ENCODE data around the gene TTC19.
"Not testable (repeated sequence)": the region's sequence is repeated elsewhere in the genome, so short reads cannot be mapped to it uniquely, and the experiment has no call there.

Gene TTC19

DNA sequence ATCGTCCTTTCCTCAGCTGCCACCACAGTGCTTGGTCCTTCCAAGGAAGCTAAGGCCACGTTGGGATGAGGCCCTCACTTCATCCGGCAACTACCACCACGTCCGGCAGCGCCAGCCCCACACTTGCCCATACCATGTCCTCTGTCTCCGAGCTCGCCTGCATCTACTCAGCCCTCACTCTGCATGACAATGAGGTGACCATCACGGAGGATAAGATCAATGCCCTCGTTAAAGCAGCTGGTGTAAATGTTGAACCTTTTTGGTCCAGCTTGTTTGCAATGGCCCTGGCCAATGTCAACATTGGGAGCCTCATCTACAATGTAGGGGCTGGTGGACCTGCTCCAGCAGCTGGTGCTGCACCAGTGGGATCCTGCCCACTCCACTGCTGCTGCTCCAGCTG is 44.9 kb downstream of the TTC19 start:
- H3K4me3 ChIP-seq (ENCODE audit: low read length): no peak overlapping the region
- TF ChIP-seq, protein P1, sequence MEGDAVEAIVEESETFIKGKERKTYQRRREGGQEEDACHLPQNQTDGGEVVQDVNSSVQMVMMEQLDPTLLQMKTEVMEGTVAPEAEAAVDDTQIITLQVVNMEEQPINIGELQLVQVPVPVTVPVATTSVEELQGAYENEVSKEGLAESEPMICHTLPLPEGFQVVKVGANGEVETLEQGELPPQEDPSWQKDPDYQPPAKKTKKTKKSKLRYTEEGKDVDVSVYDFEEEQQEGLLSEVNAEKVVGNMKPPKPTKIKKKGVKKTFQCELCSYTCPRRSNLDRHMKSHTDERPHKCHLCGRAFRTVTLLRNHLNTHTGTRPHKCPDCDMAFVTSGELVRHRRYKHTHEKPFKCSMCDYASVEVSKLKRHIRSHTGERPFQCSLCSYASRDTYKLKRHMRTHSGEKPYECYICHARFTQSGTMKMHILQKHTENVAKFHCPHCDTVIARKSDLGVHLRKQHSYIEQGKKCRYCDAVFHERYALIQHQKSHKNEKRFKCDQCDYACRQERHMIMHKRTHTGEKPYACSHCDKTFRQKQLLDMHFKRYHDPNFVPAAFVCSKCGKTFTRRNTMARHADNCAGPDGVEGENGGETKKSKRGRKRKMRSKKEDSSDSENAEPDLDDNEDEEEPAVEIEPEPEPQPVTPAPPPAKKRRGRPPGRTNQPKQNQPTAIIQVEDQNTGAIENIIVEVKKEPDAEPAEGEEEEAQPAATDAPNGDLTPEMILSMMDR (conservative IDR thresholded peaks at IDR 0.05; ENCODE audit: low read length): no peak
- DNase-seq (ENCODE audit: low read depth): no peak

DNA sequence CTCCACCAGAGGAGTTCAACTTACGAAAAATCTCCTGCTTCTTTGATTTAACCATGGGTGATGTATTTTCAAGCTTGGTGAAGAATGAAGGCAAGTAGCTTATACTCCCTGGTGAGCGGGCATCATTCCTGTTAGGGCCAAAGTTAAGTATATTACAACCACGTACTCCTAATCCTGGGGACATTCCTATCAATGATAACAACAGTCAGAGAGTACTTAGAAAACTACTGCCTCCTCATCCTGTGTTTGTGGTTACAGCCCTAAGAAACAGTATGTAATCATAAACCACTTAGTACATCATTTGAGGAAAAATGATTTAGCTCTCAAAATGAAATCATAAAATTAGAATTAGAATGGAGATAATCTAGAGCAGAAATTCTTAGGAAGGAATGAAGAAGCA is 47.3 kb downstream of the TTC19 start:
- TF ChIP-seq, protein P1 (conservative IDR thresholded peaks at IDR 0.05; ENCODE audit: low read length): no peak
- no peak for DNase-seq (ENCODE audit: low read depth)
- H3K4me3 ChIP-seq (ENCODE audit: low read length): no peak overlapping the region

GRCh38 chr17:16048811-16049449 is 49.3 kb downstream of the TTC19 start:
- no peak overlapping the region for H3K4me3 ChIP-seq (ENCODE audit: low read length)
- TF ChIP-seq, protein P1 (conservative IDR thresholded peaks at IDR 0.05; ENCODE audit: low read length): no peak
- DNase-seq (ENCODE audit: low read depth): no peak

GRCh38 chr17:16050844-16051243 is 51.2 kb downstream of the TTC19 start:
- H3K4me3 ChIP-seq (ENCODE audit: low read length): no peak overlapping the region
- no peak for DNase-seq (ENCODE audit: low read depth)
- TF ChIP-seq, protein P1 (conservative IDR thresholded peaks at IDR 0.05; ENCODE audit: low read length): no peak

- TF ChIP-seq, protein P1 (conservative IDR thresholded peaks at IDR 0.05; ENCODE audit: low read length): no peak
These were observed 52.9 kb downstream of the TTC19 start for GRCh38 chr17:16052486-16052885.

DNA sequence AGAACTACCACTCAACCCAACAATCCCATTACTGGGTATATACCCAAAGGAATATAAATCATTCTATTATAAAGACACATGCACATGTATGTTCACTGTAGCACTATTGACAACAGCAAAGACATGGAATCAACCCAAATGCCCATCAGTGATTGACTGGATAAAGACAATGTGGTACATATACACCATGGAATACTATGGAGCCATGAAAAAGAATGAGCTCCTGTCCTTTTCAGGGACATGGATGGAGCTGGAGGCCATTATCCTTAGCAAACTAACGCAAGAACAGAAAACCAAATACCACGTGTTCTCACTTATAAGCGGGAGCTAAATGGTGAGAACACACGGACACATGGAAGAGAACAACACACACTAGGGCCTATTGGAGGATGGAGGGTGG is 55.5 kb downstream of the TTC19 start:
- not testable (repeated sequence) for H3K4me3 ChIP-seq (ENCODE audit: low read length); DNase-seq (ENCODE audit: low read depth)

More at GRCh38 chr17:16052486-16052885, 52.9 kb downstream of the TTC19 start:
- H3K4me3 ChIP-seq (ENCODE audit: low read length): no peak overlapping the region
- peak; percentile 46 for DNase-seq (ENCODE audit: low read depth)

GRCh38 chr17:16061631-16062030 is 62.0 kb downstream of the TTC19 start:
- TF ChIP-seq, protein P1 (conservative IDR thresholded peaks at IDR 0.05; ENCODE audit: low read length): no peak
- no peak for DNase-seq (ENCODE audit: low read depth)
- no peak overlapping the region for H3K4me3 ChIP-seq (ENCODE audit: low read length)
